Motor neuron (in vitro differentiated cells): ENCODE measurements around the gene GEMIN2. TPM values are rescaled to one million over a fixed set of nuclear protein-coding genes. Genes with fewer than 3 reads are reported as not detected.
A peak's percentile ranks its signal among the peaks of the same experiment; 100 is the strongest.
"Not testable (repeated sequence)": the region's sequence is repeated elsewhere in the genome, so short reads cannot be mapped to it uniquely, and the experiment has no call there.

Source experiments
- ATAC-seq, 8 experiments: fragments of 200-7000 bp; cut with Tn5 transposase; replicated peaks in 6 of 8; 2 replicates each; pipeline ENCODE4 v1.8.0; 2021; ENCODE audit warnings: mild to moderate bottlenecking in 8 of 8, moderate library complexity in 8 of 8
- H3K27ac ChIP-seq, 2 donors: fragments of 250-450 bp; sonication (Bioruptor Pico); 2 replicates each; pipeline ENCODE4 v1.9.0; 2021; ENCODE audit warnings: antibody characterized with exemption in 2 of 2, mild to moderate bottlenecking in 2 of 2, moderate library complexity in 1 of 2
- H3K4me1 ChIP-seq, 2 donors: fragments of 250-450 bp; sonication (Bioruptor Pico); replicated peaks in 1 of 2; 2 replicates each; pipeline ENCODE4 v1.6.1; 2021; ENCODE audit warnings: antibody characterized with exemption in 2 of 2, mild to moderate bottlenecking in 2 of 2, moderate library complexity in 1 of 2
- H3K4me3 ChIP-seq, 5 donors: fragments of 250-450 bp; sonication (Bioruptor Pico); 2 replicates each; pipeline ENCODE4 v1.9.0; 2021; ENCODE audit warnings: antibody characterized with exemption in 5 of 5, mild to moderate bottlenecking in 5 of 5, moderate library complexity in 4 of 5
- WGBS, 10 experiments: fragments of 450-650 bp; shearing (Covaris generic); methylation state at CpG; one replicate each; pipeline ENCODE4 v1.0.0; 2022; 5-methylcytosine and 5-hydroxymethylcytosine counted together
- in situ Hi-C, 9 experiments: fragments of 400-800 bp; cut with MboI; loops; one replicate each; pipeline ENCODE4 v1.15.0; 2021; ENCODE audit warnings: low sequenced_read_pairs in 9 of 9, low pct_unique_long_range_greater_than_20kb in 2 of 9; ENCODE audit not compliant: unreplicated experiment in 9 of 9
- total RNA-seq, 8 experiments: library from RNA; unstranded; fragments of 300-600 nt; gene quantifications; 2 replicates each; pipeline versions ENCODE4 v1.2.3 to v1.2.4, GENCODE V29; 2022

Gene GEMIN2
- total RNA-seq, 8 experiments from 2014 or later, result 14.1 to 33.8 (median 31.1) TPM

GRCh38 chr14:39140170-39140569 lies 26.0 kb downstream of the GEMIN2 start:
- Histone ChIP-seq H3K4me1 (no peaks in the 10 kb centered on the region), H3K4me3 (no peak overlapping the region), H3K27ac (no peak overlapping the region)
- ATAC-seq, result no peak
- in situ Hi-C loops, result no loop called here
- WGBS, 10 experiments, result 67 to 100% (median 73%) methylated on average over 1 to 2 of the region's 3 CpGs; no CpG with 5 or more reads in 7 of the 10 experiments

DNA sequence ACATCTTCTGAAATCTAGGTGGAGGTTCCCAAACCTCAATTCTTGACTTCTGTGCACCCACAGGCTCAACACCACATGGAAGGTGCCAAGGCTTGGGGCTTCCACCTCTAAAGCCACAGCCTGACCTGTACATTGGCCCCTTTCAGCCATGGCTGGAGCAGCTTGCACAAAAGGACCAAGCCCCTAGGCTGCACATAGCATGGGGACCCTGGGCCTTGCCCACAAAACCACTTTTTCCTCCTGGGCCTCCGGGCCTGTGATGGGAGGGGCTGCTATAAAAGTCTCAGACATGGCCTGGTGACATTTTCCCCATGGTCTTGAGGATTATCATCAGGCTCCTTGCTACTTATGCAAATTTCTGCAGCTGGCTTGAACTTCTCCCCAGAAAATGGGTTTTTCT lies 27.5 kb downstream of the GEMIN2 start:
- H3K4me1 ChIP-seq, ATAC-seq, H3K27ac ChIP-seq, H3K4me3 ChIP-seq, in situ Hi-C loops: not testable (repeated sequence)
- 50 to 100% methylated on average over 1 of the region's 1 CpG; no CpG with 5 or more reads in 8 of the 10 experiments for WGBS, 10 experiments

DNA sequence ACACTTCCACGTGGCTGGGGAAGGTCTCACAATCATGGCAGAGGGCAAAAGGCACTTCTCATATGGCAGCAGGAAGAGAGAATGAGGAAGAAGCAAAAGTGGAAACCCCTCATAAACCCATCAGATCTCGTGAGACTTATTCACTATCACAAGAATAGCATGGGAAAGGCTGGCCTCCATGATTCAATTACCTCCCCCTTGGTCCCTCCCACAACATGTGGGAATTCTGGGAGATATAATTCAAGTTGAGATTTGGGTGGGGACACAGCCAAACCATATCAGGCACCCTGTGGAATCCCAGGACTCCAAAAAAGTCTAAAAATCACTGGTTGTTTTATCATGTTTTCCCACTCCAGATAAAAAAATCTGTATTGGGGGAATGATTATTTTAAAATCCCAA lies 29.1 kb downstream of the GEMIN2 start:
- ATAC-seq, H3K4me3 ChIP-seq, H3K4me1 ChIP-seq, in situ Hi-C loops, H3K27ac ChIP-seq: not testable (repeated sequence)
- WGBS, 10 experiments, result 20 to 83% (median 57%) methylated on average over 1 to 2 of the region's 2 CpGs; no CpG with 5 or more reads in 3 of the 10 experiments

GRCh38 chr14:39145266-39145966 lies 31.3 kb downstream of the GEMIN2 start:
- no peak for ATAC-seq
- no peaks in the 10 kb centered on the region for H3K4me1 ChIP-seq
- 46 to 100% (median 99%) methylated on average over 2 to 6 of the region's 7 CpGs; no CpG with 5 or more reads in 3 of the 10 experiments for WGBS, 10 experiments
- no peak overlapping the region for H3K27ac ChIP-seq
- H3K4me3 ChIP-seq, result no peak overlapping the region
- in situ Hi-C loops, result no loop called here

DNA sequence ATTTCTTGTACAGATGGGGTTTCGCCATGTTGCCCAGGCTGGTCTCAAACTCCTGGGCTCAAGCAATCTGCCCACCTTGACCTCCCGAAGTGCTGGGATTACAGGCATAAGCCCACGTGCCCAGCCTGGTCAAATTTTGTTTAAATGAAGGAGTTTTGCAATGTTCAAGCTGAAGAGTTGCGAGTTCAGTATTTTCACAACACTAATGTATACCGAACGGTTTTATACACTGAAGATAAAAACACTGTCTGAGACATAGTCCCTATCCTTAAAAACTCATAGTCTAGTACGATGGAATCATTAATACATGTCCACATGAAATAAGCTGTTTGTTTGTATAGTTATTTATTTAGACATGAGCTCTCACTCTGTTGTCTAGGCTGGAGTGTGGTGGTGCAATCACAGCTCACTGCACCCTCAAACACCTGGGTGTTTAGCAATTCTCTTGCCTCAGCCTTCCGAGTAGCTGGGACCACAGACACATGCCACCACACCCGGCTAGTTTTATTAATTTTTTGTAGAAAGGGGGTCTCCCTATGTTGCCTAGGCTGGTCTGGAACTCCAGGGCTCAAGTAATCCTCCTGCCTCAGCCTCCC lies 40.6 kb downstream of the GEMIN2 start:
- ATAC-seq, result no peak
- no peaks in the 10 kb centered on the region for H3K4me1 ChIP-seq
- no peak overlapping the region for H3K4me3 ChIP-seq
- in situ Hi-C loops, result no loop called here
- WGBS, 10 experiments, result 84 to 100% (median 97%) methylated on average over 1 to 9 of the region's 9 CpGs; no CpG with 5 or more reads in 1 of the 10 experiments
- no peak overlapping the region for H3K27ac ChIP-seq

DNA sequence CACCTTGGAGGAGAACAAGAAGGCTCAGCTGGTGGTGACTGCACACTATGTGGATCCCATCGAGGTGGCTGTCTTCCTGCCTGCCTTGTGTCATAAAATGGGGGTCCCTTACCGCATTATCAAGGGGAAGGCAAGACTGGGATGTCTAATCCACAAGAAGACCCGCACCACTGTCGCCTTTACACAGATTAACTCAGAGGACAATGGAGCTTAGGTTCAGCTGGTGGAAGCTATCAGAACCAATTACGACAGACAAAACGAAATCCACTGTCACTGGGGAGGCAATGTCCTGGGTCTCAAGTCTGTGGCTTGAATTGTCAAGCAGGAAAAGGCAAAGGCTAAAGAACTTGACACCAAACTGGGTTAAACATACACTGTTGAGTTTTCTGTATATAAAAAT lies 43.4 kb downstream of the GEMIN2 start:
- H3K4me3 ChIP-seq, result no peak overlapping the region
- no peak overlapping the region for H3K27ac ChIP-seq
- in situ Hi-C loops, result no loop called here
- no peak for ATAC-seq
- H3K4me1 ChIP-seq, result no peaks in the 10 kb centered on the region
- 67 to 100% (median 95%) methylated on average over 1 to 6 of the region's 6 CpGs; no CpG with 5 or more reads in 3 of the 10 experiments for WGBS, 10 experiments

- in situ Hi-C loops, result no loop called here
- 80 to 100% (median 90%) methylated on average over 2 to 6 of the region's 6 CpGs for WGBS, 10 experiments
- no peaks in the 10 kb centered on the region for H3K4me1 ChIP-seq
- H3K4me3 ChIP-seq, result no peak overlapping the region
- ATAC-seq, result no peak
- H3K27ac ChIP-seq, result no peak overlapping the region
Observed at GRCh38 chr14:39158222-39158858, 44.2 kb downstream of the GEMIN2 start.

DNA sequence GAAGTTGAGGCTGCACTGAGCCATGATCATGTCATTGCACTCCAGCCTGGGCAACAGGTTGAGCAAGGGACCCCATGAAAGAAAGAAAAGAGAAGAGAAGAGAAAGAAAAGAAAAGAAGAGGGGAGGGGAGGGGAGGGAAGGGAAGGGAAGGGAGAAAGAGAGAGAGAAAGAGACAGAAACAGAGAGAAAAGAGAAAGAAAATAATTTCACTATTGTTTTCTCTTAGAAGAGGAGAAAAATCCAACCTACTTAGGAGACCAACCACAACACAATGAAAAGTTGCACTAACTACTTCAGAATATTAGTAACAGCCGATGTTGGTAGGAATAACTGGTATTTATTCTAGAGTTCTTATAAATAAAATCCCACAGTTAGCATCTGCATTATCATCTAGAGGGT lies 46.4 kb downstream of the GEMIN2 start:
- no peak overlapping the region for H3K4me3 ChIP-seq
- ATAC-seq, result no peak
- in situ Hi-C loops, result no loop called here
- no peaks in the 10 kb centered on the region for H3K4me1 ChIP-seq
- WGBS, 10 experiments, result 25 to 100% (median 100%) methylated on average over 1 of the region's 1 CpG; no CpG with 5 or more reads in 3 of the 10 experiments
- H3K27ac ChIP-seq, result no peak overlapping the region

DNA sequence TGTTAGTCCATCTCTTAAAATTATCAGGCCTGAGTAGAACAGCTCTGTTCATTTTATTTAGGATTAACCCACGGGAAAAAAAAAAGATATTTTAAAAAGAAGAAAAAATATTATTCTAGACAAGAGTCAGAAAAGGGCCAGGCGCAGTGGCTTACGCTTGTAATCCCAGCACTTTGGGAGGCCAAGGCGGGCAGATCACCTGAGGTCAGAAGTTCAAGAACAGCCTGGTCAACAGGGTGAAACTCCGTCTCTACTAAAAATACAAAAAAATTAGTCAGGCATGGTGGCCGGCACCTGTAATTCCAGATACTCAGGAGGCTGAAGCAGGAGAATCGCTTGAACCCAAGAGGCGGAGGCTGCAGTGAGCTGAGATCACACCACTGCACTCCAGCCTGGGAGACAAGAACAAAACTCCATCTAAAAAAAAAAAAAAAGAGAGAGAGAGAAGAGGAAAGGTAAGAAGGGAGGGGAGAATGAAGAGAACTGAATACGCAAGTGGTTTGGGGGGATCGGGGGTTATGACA lies 53.7 kb downstream of the GEMIN2 start:
- H3K4me1 ChIP-seq, result peaks cover 11 to 19% of the 10 kb centered on the region in 2 donors
- H3K4me3 ChIP-seq, H3K27ac ChIP-seq, in situ Hi-C loops, ATAC-seq: not testable (repeated sequence)
- 83 to 100% (median 91%) methylated on average over 2 to 10 of the region's 10 CpGs; no CpG with 5 or more reads in 1 of the 10 experiments for WGBS, 10 experiments

- peaks cover 11 to 19% of the 10 kb centered on the region in 2 donors for H3K4me1 ChIP-seq
- no peak overlapping the region for H3K27ac ChIP-seq
- in situ Hi-C loops, result no loop called here
- WGBS, 10 experiments, result 21 to 91% (median 82%) methylated on average over 2 to 4 of the region's 4 CpGs
- peak overlapping the region in 4 of 5 donors; percentile 57 to 95 (median 78) for H3K4me3 ChIP-seq
- no peak for ATAC-seq
Observed at GRCh38 chr14:39168591-39168990, 54.5 kb downstream of the GEMIN2 start.

DNA sequence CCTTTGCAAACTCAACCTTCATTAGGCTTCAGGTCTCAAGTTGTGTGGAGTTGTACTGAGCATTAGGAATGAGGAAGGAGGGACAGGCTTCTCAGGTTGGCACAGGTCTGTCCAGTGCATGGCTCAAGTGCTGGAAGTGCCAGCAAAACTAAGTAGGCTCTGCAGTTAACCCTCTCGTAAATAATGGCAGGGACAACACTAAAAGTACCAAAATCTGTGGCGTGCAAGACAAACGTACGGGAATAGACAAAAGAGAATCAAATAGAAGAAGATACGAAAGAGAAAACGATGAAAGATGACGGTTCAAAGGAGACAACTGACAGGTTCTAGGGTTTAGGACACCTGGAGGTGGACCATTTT lies 55.4 kb downstream of the GEMIN2 start:
- 0% methylated on average over 3 to 7 of the region's 7 CpGs; no CpG with 5 or more reads in 2 of the 10 experiments for WGBS, 10 experiments
- H3K4me3 ChIP-seq, result peak overlapping the region; percentile 57 to 95 (median 75)
- H3K4me1 ChIP-seq, result peaks cover 15 to 19% of the 10 kb centered on the region in 2 donors
- peak overlapping the region in 1 of 2 donors; percentile 90 for H3K27ac ChIP-seq
- in situ Hi-C loops, result no loop called here
- peak in 1 of 8 experiments; percentile 2 for ATAC-seq

DNA sequence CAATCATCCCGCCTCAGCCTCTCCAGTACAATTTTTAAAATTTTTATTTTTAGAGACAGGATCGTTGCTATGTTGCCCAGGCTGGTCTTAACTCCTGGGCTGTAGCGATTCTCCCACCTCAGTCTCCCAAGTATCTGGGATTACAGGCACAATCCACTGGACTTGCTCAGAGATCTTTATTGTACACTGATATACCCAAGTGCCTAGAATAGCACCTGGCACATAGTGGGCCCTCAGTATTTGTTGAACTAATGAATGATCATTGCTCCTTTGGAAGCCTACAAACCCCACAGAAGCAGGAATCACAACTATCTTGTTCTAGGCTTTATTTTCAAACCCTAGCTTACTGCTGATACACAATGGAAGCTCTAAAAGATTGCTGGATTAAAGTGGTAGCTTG lies 59.1 kb downstream of the GEMIN2 start:
- Histone ChIP-seq H3K4me1 (peaks cover 13 to 20% of the 10 kb centered on the region in 2 donors), H3K4me3 (no peak overlapping the region), H3K27ac (no peak overlapping the region)
- 50 to 100% (median 90%) methylated on average over 1 to 3 of the region's 3 CpGs; no CpG with 5 or more reads in 2 of the 10 experiments for WGBS, 10 experiments
- in situ Hi-C loops, result no loop called here
- ATAC-seq, result no peak
